ENCODE results near the gene TMEM87B.

- TF ChIP-seq CTCF (IDR thresholded peaks at IDR 0.05 in 2 of 3, conservative IDR thresholded peaks at IDR 0.05 in 1 of 3; ENCODE audit: borderline replicate concordance in 1 of 3, insufficient read depth in 1 of 3, low read depth in 2 of 3, low read length in 2 of 3) (no peak), EZH2phosphoT487 (IDR thresholded peaks at IDR 0.05; ENCODE audit: borderline replicate concordance) (no peak), EZH2 (IDR thresholded peaks at IDR 0.05) (no peak), REST (IDR thresholded peaks at IDR 0.05; ENCODE audit: low read depth) (no peak), POLR2A (IDR thresholded peaks at IDR 0.05; ENCODE audit: borderline replicate concordance, extremely low read depth, insufficient read depth, insufficient read length) (no peak), YY1 (IDR thresholded peaks at IDR 0.05; ENCODE audit: extremely low read depth, insufficient replicate concordance, low read depth, low read length) (no peak), ATF3 (IDR thresholded peaks at IDR 0.05) (no peak), CEBPB (IDR thresholded peaks at IDR 0.05; ENCODE audit: low read depth) (no peak), ZBTB33 (IDR thresholded peaks at IDR 0.05; ENCODE audit: extremely low read depth, insufficient replicate concordance, low read length) (no peak)
Measured at GRCh38 chr2:112024896-112025491, 30.1 kb upstream of the TMEM87B start.

Data from HCT116 (cell line).